GM21737 (cell line): ENCODE data around the gene NDUFS7.
"Not testable (repeated sequence)": the region's sequence is repeated elsewhere in the genome, so short reads cannot be mapped to it uniquely, and the experiment has no call there.

Source experiments
- ATAC-seq: cut with Tn5 transposase; IDR thresholded peaks from one replicate; pipeline ENCODE4 v1.9.1; 2021; ENCODE audit warnings: mild to moderate bottlenecking, moderate library complexity; ENCODE audit not compliant: unreplicated experiment

Gene NDUFS7

GRCh38 chr19:1416014-1416841 is 32.5 kb downstream of the NDUFS7 start:
- no peak for ATAC-seq

GRCh38 chr19:1417145-1417544 is 33.4 kb downstream of the NDUFS7 start:
- no peak for ATAC-seq

GRCh38 chr19:1417681-1418495 is 34.2 kb downstream of the NDUFS7 start:
- no peak for ATAC-seq

GRCh38 chr19:1418496-1418775 is 34.7 kb downstream of the NDUFS7 start:
- ATAC-seq: no peak

DNA sequence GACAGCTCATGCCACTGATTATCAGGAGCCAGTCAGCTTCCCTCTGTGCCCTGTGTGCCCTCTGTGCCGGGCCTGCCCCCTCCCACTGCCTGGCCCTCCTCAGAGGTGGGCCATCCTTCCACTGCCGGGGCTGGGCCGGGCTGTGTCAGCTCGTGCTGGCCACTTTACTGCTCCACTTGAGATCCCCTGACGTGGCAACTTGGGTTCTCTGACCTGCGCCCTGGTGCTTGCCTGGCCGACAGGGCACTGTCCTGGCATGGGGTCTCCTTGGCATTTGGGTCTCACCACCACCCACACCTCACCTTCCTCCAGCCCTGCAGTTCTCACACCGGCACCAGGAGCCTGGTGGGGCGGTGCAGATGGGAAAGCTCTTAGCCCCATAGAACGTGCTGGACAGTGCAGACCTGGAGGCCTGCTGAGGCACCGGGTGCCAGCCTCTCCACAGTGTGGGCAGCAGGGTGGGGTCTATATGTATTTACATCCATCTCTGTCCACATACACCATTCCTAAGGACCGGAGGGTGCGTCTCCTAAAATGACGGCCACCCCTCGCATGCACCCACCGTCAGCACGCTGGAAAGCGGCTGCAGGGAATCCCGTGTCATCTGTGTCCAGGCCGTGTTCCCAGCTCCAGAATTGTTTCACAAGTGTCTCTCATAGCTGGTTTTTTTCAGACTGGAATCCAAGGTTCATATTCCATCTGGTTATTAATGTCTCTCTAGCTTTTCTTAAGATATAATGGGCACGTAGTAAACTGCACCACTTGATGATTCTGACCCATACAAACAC is 35.4 kb downstream of the NDUFS7 start:
- ATAC-seq: no peak

- not testable (repeated sequence) for ATAC-seq
Observed at GRCh38 chr19:1420085-1420484, 36.4 kb downstream of the NDUFS7 start.

GRCh38 chr19:1420590-1420989 is 36.9 kb downstream of the NDUFS7 start:
- no peak for ATAC-seq

- no peak for ATAC-seq
Observed at GRCh38 chr19:1421218-1421957, 37.7 kb downstream of the NDUFS7 start.

DNA sequence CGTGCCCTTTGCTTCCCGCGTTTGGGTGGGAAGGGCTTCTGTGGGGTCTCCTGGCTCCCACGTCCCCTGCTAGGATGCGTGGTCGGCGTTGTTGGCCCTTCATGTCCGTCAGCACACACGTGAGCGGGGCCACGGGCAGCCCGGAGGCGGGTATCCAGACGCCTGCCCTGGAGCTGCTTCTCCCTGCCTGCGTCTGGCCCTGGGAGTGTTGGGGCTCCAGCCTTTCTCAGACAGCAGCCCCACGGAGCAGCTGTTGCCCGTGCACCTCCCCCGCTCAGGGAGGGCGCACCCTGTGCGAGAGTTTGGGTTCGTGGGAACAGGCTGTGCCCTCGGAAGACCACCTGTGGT is 38.2 kb downstream of the NDUFS7 start:
- ATAC-seq: no peak

- no peak for ATAC-seq
Observed at GRCh38 chr19:1422360-1422759, 38.7 kb downstream of the NDUFS7 start.

- ATAC-seq: no peak
Observed at GRCh38 chr19:1422943-1423342, 39.2 kb downstream of the NDUFS7 start.

- no peak for ATAC-seq
Observed at GRCh38 chr19:1423436-1424191, 39.9 kb downstream of the NDUFS7 start.

DNA sequence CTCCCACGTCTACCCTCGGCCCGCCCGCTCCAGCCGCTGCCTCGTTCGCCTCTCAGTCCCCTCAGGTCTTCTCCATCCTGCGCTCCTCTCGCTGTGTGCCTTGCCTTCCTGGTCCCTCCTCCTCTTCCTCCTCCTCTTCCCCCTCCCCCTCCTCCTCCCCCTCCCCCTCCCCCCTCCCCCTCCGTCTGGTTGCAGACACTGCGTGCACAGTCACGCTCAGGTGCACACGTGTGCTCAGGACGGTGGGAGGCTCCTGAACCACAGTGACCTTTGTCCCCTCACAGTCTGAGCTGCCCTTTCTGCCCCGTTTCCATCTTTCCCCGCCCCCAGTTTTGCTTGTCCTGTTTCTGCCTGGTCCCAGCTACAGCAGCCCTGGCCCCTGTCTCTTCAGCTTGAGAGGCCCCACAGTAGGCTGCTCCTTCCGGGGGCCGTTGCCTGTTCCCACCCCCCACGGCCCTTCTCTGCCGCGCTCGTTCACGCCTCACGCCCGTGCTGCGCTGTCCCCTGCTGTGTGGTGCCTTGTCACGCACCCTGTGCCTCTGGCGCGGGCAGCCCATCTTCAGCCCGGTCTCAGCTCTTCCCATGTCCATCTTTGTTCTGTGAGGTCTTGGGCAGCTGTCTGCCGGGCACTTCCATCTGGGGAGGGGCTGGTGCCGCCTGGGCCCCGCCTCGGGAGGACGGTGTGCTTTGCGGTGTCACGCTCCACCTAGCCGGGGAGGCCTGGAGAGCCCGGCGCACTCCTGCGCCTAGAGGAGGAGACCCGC is 40.7 kb downstream of the NDUFS7 start:
- ATAC-seq: no peak

- ATAC-seq: no peak
Observed at GRCh38 chr19:1425102-1425837, 41.6 kb downstream of the NDUFS7 start.

DNA sequence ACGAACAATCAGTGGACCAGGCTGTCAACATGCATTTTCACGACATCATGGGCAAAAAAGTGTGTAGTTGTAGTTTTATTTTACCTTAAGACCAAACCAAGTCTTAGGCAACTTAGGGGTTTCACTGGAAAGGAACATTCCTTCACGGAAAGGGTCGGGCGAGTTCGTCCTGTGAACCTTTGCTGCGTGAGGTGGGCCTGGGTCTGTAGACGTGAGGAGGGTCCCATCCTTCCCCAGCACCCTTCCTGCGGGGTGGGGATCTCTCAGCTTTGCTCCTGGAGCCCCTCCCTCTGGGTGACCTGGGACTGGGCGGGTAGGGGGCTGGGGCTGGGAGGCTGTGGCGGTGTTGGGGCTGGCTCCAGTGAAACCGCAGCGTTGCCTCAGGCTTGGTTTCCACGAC is 42.2 kb downstream of the NDUFS7 start:
- no peak for ATAC-seq

DNA sequence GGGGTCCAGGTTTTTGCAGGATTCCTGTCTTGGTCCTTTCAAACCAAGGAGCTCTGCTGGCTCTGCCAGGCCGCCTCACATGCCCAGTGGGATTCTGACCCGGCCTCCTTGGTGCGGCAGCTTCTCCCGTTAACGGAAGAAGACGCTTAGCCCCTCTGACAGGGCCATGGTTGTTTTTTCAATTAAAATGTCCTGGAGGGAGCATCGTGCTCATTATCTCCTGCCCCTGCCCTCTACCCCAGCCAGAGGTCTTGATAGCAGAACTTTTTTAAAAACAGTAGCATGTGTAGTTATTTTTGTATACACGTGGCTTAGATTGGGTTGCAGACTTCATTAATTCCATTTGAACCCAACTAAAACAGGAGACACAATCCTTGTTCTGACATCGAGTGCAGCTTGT is 43.0 kb downstream of the NDUFS7 start:
- ATAC-seq: no peak

DNA sequence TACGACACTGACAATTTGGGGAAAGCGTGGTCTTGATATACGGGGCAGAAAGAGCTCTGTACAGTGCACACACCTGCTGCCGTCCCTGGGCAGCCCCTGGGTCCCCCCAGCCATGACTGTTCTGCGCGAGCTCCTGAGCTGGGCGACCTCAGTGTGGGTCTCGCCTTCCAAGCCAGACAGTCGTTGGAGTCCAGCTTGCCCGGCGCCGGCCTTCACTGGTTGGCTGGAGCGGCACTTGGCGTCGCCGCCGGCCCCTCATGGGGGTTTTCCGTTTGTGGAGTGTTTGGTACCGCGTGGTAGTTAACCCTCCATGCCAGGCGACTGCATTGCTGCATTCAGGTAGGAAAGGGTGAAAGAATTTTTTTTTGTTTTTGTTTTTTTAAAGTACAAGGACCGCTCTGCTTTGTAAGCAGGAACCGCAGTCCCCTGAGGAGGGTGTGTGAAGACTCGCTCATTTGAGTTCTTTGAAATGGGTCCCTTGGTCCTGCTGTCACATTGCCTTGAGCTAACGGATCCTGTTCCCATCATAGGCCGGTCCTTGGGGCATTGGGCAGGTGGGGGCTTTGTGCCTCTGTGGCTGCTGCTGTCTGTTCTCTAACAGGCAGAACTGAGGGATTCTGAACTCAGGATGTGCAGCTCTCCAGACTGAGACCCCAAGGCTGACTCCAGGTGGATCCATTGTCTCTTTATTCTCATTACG is 43.7 kb downstream of the NDUFS7 start:
- ATAC-seq: no peak

- ATAC-seq: no peak
Observed at GRCh38 chr19:1428738-1429391, 45.2 kb downstream of the NDUFS7 start.
